Measurements from ENCODE around the gene LIN52. TPM values are rescaled to one million over a fixed set of nuclear protein-coding genes. Genes with fewer than 3 reads are reported as not detected.
A peak's percentile ranks its signal among the peaks of the same experiment; 100 is the strongest.

The LIN52 gene
- total and polyA plus RNA-seq, 2 of the 8 experiments (the other 6 are each of a cell fraction or from before 2014, with no cell fraction given), result 6.8 to 11.6 TPM

- peak overlapping the region; percentile 65 to 88 for H3K4me2 ChIP-seq (ENCODE audit: insufficient read depth in 1 of 2, low read depth in 2 of 2, low read length in 2 of 2)
- H3K27me3 ChIP-seq (replicated peaks in 1 of 4; ENCODE audit: control insufficient read depth in 3 of 4, extremely low read depth in 1 of 4, insufficient read depth in 3 of 4, low read length in 3 of 4), result peaks cover 59 to 83% (median 75%) of the 10 kb centered on the region in 4 experiments
- 3% methylated on average over 71 of the region's 80 CpGs; no CpG with 5 or more reads in 1 of the 2 experiments for WGBS, 2 experiments (ENCODE audit: extremely low coverage in 1 of 2, insufficient coverage in 1 of 2, insufficient read length in 1 of 2, insufficient replicate concordance in 2 of 2, low coverage in 1 of 2, low lambda C conversion rate in 2 of 2, missing lambda C conversion rate in 1 of 2)
- no peak overlapping the region for H3K23ac ChIP-seq (ENCODE audit: insufficient read length)
- no peak overlapping the region for H3K4ac ChIP-seq (replicated peaks; ENCODE audit: insufficient read length, low read depth, low read length)
- no peak overlapping the region for H4K91ac ChIP-seq (replicated peaks; ENCODE audit: insufficient read length, low read length)
- H4K20me1 ChIP-seq (replicated peaks in 1 of 2; ENCODE audit: control insufficient read depth in 1 of 2, insufficient read depth in 2 of 2, low read length in 2 of 2), result peaks cover 0 to 2% of the 10 kb centered on the region in 2 experiments
- no peak overlapping the region for H2BK20ac ChIP-seq (ENCODE audit: low read length)
- peak overlapping the region; percentile 21 to 55 (median 38); a peak in 7 of 8 replicates for H3K4me3 ChIP-seq (ENCODE audit: extremely low read depth in 1 of 4, insufficient read depth in 2 of 4, low read depth in 3 of 4, low read length in 4 of 4)
- H3K23me2 ChIP-seq (ENCODE audit: low read depth, low read length), result peaks cover 22% of the 10 kb centered on the region; the same call in 1 of the 2 replicates
- FAIRE-seq (no peak), DNase-seq (ENCODE audit: low read depth in 1 of 2, low spot score in 2 of 2) (peak in 1 of 2 experiments; percentile 81)
- H3K36me3 ChIP-seq (ENCODE audit: control insufficient read depth in 2 of 4, insufficient read depth in 4 of 4, low read length in 3 of 4), result peaks cover 0 to 13% (median 0%) of the 10 kb centered on the region in 4 experiments; a peak in 1 of 8 replicates
- H3K9ac ChIP-seq (replicated peaks in 1 of 4; ENCODE audit: extremely low read depth in 1 of 4, low read depth in 3 of 4, low read length in 3 of 4), result no peak overlapping the region
- no peak overlapping the region for H2BK120ac ChIP-seq (replicated peaks; ENCODE audit: low read depth, low read length)
- H2AK5ac ChIP-seq (ENCODE audit: low read depth, low read length), result no peak overlapping the region
- H2BK15ac ChIP-seq (ENCODE audit: low read length), result no peak overlapping the region
- ChIA-PET CTCF (ENCODE audit: partially characterized antibody) (interaction anchor here (0.7 to 16.5 kb wide), 7 partner anchors 10 to 286 kb away, joined by 3 to 127 read pairs (median 3); no protein-coding TSS in a partner anchor), POLR2A (ENCODE audit: partially characterized antibody) (interaction anchor here (0.9 to 1.1 kb wide), 3 partner anchors 10 to 158 kb away, joined by 3 read pairs; no protein-coding TSS in a partner anchor)
- H4K8ac ChIP-seq (ENCODE audit: extremely low read depth, insufficient read depth, low read length), result no peak overlapping the region; the same call in 1 of the 2 replicates
- peak overlapping the region; percentile 83; the same call in 1 of the 2 replicates for H3K18ac ChIP-seq (ENCODE audit: extremely low read depth, low read length)
- H3K27ac ChIP-seq (ENCODE audit: low read depth, low read length), result no peak overlapping the region
- peak overlapping the region; percentile 41; the same call in 1 of the 2 replicates for H2AFZ ChIP-seq (ENCODE audit: low read length)
- H4K5ac ChIP-seq (ENCODE audit: insufficient read length, low read depth, low read length), result no peak overlapping the region
- no peak overlapping the region for H2BK5ac ChIP-seq (ENCODE audit: low read depth, low read length)
- H3K79me1 ChIP-seq (ENCODE audit: low read depth, low read length), result no peaks in the 10 kb centered on the region
- H3K9me3 ChIP-seq (ENCODE audit: insufficient read depth in 2 of 2, low read depth in 1 of 2, low read length in 1 of 2), result no peaks in the 10 kb centered on the region
- peak overlapping the region; percentile 87; the same call in 1 of the 2 replicates for H2BK12ac ChIP-seq (ENCODE audit: low read depth, low read length)
- H3K56ac ChIP-seq (replicated peaks; ENCODE audit: insufficient read length, low read depth, low read length), result no peak overlapping the region
- H3K14ac ChIP-seq (ENCODE audit: insufficient read length), result no peak overlapping the region
- H3K4me1 ChIP-seq (replicated peaks in 1 of 4; ENCODE audit: control insufficient read depth in 3 of 4, insufficient read depth in 4 of 4, low read length in 3 of 4), result peaks cover 6 to 35% (median 15%) of the 10 kb centered on the region in 4 experiments
- H3K79me2 ChIP-seq (ENCODE audit: control insufficient read depth in 1 of 2, insufficient read depth in 2 of 2, low read length in 2 of 2), result no peaks in the 10 kb centered on the region
- TF ChIP-seq MAFK (IDR thresholded peaks at IDR 0.05; ENCODE audit: low read depth, low read length) (no peak), JUND (IDR thresholded peaks at IDR 0.05; ENCODE audit: low read length) (no peak), CTBP2 (IDR thresholded peaks at IDR 0.05; ENCODE audit: borderline replicate concordance, insufficient read depth, insufficient read length, low read length) (peak; percentile 60), NRF1 (IDR thresholded peaks at IDR 0.05; ENCODE audit: low read depth, low read length) (no peak), KDM5A (IDR thresholded peaks at IDR 0.05; ENCODE audit: low read length) (no peak), EGR1 (IDR thresholded peaks at IDR 0.05; ENCODE audit: borderline replicate concordance, low read depth, low read length) (no peak), POU5F1 (IDR thresholded peaks at IDR 0.05; ENCODE audit: low read depth, low read length) (no peak), SP4 (IDR thresholded peaks at IDR 0.05; ENCODE audit: low read length) (no peak), SIX5 (IDR thresholded peaks at IDR 0.05; ENCODE audit: low read depth, low read length) (no peak), RAD21 (IDR thresholded peaks at IDR 0.05 in 1 of 2, conservative IDR thresholded peaks at IDR 0.05 in 1 of 2; ENCODE audit: low read depth in 2 of 2, low read length in 2 of 2) (no peak), RNF2 (IDR thresholded peaks at IDR 0.05; ENCODE audit: borderline replicate concordance, low read depth, low read length, missing control alignments, poor library complexity, severe bottlenecking) (peak; percentile 99)
Observed at GRCh38 chr14:74240794-74241651, 156.3 kb downstream of the LIN52 start.

All from H1 (cell line).